Nucleus accumbens (tissue), 56 donors: Measurements from ENCODE around the gene SYP.
A peak's percentile ranks its signal among the peaks of the same experiment; 100 is the strongest.
"Not testable (repeated sequence)": the region's sequence is repeated elsewhere in the genome, so short reads cannot be mapped to it uniquely, and the experiment has no call there.

Source experiments
- DNase-seq, 56 donors: peaks; one replicate each; lab custom pipeline; 2025; lab: John Stamatoyannopoulos, UW

Gene SYP

GRCh38 chrX:49148390-49149100 is 51.4 kb downstream of the SYP start:
- DNase-seq: not testable (repeated sequence)

GRCh38 chrX:49147936-49148335 is 52.1 kb downstream of the SYP start:
- DNase-seq: no peak

GRCh38 chrX:49147282-49147681 is 52.7 kb downstream of the SYP start:
- DNase-seq: no peak

GRCh38 chrX:49143154-49143553 is 56.8 kb downstream of the SYP start:
- not testable (repeated sequence) for DNase-seq

- peak in 1 of 56 donors; percentile 1 for DNase-seq
Measured at GRCh38 chrX:49142264-49142663, 57.7 kb downstream of the SYP start.

GRCh38 chrX:49139713-49140112 is 60.3 kb downstream of the SYP start:
- DNase-seq: no peak
